DMS 273 (cell line): ENCODE measurements around the gene CARD10.

ENCODE experiments used
- DNase-seq: peaks from one replicate; lab custom pipeline; 2025; ENCODE audit not compliant: unreplicated experiment; lab: John Stamatoyannopoulos, UW

The CARD10 gene

DNA sequence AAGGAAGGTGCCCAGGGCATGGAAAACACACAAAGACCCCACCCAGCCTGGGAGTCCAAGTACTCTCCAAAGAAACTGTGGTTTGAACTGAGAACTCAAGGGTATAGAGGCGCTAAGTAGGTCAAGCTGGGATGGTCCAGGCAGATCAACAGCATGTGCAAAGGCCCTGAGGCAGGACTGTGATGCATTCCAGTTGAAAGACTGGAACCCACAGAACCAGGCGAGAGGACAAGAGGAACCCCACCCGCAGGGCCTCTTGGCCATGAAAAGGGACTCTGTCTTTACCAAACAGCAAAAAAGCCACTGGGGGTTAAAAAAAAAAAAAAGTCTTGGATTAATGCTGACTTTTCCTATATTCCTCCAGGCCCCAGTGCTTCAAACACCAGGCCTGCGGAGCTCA is 14.3 kb downstream of the CARD10 start:
- no peak for DNase-seq

GRCh38 chr22:37503850-37504249 is 15.4 kb downstream of the CARD10 start:
- no peak for DNase-seq

DNA sequence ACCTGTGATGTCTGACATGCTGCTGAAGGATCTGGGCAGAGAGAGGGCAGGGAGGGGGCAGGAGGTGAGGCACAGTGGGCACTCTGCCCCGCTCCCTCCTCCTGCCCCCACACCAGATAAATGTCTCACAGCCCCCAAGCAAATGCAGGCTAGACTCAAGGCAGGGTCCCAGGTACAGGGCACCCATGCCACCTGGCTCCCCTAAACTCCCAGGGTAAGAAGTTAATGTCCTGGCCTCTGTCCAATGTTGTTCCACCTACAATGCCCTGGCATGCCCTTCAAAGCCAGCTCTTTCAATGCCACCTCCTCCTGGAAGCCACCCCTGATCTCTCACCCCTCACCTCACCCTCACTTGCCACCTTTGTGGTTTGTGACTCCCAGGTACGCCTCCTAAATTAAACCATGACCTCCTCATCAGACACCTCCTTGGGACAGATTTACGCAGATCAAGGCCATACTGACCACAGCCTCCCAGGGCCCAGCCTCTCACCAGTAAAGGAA is 16.0 kb downstream of the CARD10 start:
- no peak for DNase-seq

GRCh38 chr22:37502342-37503182 is 16.7 kb downstream of the CARD10 start:
- DNase-seq, result no peak

DNA sequence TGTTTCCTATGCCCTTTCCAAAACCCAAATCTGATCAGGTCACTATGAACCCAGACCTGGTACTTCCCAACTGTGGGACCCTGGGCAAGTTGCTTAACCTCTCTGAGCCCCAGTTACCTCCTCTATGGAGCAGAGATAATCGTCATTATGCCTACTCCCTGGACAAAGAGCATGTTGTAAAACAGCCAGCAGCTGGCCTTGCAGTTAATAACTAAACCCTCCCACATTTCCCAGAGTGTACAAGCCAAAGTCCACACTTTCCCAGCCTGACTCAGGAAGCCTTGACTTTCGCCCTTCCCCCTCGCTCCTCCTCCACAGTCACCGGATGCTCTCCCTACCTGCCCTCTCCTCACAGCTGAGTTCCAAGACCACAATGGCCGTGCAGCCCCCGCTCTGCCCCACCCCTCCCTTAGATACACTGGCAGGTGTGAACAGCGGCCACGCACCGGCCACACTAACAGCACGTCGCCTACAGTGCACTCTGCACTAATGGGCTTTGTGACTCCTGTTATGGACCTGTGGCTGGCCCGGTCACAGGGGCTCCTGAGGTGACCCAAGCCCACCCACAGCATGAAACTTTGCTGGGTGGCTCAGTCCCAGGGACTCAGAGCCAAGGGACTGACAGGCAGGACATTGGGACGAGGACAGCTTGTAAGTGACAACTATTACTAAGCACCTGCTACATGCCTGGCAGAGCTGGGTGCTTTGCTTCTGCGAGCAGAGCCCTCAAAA is 17.4 kb downstream of the CARD10 start:
- DNase-seq, result peak; percentile 54

DNA sequence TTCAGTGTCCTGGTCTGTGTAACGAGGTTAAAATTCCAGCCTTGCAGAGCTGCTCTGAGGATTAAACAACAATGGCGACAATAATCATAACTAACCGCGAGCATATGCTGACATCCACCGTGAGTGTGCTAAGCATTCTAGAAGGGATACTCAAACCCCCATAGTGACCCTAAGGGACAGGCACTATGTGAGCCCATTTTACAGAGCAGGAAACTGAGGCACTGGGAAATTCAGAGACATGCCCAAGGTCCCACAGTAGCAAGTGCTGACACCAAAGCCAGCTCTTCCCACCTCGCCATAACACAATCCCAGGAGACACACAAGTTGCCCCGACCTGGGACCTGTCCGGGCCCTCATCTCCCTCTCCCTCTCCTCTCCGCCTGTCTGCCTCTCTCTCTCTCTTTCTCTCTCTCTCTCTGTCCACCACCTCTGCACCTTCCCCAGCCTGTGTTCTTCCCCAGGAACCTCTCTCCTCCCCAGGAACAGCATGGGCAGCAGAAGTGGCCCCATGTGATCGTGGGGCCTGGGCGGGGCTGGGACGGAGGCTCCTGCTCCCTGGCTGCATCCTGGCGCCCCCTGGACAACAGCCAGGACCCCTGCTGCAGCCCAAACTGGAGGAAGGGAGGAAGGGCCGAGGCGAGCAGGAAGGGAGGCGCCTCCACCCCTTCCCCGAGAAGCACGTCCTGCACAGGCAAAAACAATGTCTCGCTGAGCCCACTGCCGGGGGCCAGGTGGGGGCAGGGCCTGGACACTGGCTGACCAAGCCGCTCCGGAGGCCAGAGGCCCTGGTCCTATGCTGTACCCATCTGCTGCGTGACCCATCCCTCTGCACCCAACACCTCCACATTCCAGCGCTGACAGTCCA is 18.2 kb downstream of the CARD10 start:
- DNase-seq, result peak; percentile 42

- DNase-seq, result no peak
Observed at GRCh38 chr22:37499789-37500540, 19.2 kb downstream of the CARD10 start.

DNA sequence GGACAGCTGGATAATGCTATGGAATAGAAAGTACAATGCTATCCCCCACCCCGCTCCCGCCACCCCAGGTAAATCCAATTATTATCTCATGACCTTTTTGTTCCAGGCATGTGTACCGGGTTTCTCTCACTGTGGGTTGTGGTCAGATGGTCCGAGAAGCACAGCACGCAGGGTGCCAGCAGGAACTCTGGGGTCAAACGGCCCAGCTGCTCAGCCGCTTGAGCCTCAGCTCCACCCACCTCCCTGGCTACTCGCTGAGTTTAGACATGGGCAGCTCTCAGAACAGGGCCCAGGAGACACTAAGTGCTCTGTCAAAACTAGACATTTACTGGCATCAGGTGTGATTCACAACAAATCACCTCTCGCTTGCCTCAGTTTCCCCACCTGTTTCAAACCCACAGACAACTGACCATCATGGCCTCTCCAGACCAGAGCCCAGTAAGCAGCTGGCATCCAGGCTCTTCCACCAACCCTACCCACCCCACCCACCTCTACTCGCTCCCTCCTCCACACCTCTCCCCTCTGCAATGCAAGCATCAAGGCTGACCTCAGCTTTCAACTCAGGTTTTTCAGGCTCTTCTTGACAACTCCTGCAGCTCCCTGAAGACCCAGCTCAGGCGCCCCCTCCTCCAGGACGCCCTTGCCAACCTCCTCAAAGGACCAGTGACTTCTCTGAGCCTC is 20.0 kb downstream of the CARD10 start:
- DNase-seq, result no peak

DNA sequence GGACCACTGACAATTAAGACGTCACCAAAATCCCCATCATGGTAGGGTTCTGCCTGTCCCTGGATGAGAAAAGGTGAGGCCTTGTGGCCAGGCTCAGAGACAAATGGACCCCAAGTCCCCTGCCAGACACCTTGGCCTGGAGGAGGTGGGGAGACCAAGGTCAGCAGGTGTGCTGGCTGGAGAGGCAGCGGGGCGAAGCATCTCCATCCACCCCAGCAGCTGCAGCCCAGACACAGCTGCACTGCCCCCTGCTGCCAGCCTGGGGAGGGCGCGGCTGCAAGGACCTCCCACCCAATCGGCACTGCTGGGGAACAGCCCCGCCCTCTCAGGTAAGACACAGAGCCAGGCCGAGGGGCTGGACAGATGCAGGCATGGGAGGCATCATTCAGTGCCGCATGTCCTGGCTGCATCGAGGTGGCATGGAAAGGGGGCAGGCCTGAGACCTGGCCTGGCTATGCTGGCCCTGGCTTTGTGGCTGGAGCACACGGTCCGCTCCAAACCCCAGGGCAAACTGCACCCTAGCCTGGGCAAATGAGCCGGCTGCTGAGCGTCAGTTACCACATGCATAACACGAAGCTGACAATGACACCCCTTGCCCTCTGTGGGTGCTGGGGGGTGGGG is 20.8 kb downstream of the CARD10 start:
- peak; percentile 65 for DNase-seq

DNA sequence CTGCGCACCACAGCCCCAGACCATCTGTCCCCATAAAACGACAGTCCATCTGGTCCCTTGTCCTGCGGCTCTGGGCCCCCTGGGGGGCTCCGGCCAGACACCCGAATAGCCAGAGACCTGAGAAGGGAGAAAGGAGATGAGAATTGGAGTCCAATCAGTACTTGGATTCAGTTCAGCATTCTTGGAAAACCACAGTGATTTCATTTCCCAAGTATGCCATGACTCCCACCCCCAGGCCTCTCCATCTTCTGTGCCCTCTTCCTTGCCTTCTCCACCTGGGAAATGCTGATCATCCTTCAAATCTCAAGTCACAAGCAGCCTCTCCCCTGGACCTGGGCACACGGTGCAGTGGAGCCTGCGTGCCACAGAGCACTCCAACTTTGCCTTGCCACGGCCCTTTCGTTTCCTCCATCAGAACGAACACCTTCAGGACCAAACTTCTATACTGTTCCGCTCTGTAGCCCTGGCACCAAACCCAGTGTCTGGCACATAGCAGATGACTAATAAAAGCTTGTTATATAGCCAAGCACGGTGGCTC is 22.1 kb downstream of the CARD10 start:
- DNase-seq, result no peak

GRCh38 chr22:37496651-37497050 is 22.6 kb downstream of the CARD10 start:
- peak; percentile 31 for DNase-seq

GRCh38 chr22:37493979-37494378 is 25.2 kb downstream of the CARD10 start:
- no peak for DNase-seq

- peak; percentile 66 for DNase-seq
Observed at GRCh38 chr22:37492428-37493344, 26.5 kb downstream of the CARD10 start.

DNA sequence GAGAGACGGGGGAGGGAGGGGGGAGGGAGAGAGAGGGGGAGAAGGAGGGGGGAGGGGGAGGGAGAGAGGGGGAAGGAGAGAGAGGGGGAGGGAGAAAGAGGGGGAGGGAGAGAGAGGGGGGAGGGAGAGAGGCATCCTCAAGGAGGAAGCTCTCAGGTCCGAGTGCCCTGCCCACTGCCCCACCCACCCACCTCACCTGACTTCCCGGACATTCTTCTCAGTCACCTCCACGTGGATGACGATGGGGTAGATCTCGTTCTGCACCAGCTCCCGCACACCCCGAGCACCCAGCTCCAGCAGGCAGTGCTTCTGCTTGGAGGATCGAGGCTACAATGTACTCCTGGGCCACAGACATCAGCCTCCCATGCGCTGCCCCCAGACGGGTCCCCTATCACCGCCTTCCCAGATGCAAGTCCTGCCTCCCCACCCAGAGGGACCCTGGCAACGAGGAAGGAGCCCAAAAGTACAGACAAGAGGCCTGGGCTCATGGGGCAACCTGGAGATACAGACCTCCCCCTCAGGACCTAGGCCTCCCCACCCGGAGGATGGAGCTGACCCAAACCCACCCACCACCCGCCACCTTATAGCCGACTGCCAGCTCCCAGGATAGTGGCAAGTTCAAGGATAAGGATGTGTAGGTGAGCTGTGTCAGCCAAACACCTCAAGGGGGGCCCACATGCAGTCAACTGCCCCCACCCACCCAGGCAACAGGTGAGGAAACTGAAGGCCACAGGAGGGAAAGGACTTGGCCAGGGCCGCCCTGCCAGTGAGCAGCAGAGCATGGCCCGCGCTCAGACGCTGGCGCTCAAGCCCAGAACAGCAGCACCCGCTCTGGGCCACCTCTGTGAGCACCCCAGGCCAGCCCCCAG is 27.4 kb downstream of the CARD10 start:
- DNase-seq, result no peak

DNA sequence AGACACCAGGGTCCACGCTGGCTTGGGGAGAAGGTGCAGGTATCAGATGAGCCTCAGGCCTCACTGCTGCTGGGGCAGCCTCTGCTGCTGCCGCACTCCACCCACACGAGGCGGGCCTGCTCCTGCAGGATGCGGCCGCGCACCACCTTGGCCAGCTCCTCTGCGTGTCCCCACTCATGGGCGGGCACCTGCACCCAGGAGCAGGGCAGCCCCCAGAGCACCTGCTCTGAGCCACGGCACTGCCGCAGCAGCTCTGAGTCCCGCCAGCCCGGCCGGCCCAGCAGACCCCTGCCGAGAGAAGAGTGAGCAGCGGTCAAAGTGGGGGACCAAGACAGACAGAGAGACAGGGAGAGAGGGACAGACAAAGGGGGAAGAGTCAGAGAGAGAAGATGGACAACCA is 28.1 kb downstream of the CARD10 start:
- DNase-seq, result no peak

DNA sequence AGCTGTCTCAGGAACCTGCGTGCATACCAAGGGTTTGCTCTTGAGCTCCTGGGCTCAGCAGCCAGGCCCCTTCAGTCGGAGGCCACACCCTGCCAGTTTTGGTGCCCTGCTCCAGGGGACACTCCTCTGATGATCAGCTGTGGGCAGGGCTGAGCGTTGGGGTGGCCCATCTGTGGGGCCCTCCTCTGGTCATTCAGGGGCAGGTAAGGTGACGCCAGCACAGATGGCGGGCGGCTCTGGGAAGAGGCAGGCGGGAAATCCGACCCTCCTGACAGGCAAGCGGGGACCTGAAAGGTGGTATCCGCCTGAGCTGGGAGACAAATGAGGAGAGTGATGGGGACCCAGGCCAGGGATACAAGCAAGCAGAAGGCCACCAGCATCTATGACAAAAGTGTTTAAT is 29.2 kb downstream of the CARD10 start:
- DNase-seq, result no peak
